Keratinocyte (primary cell): ENCODE data around the gene PTPRR. TPM values are rescaled to one million over a fixed set of nuclear protein-coding genes. Genes with fewer than 3 reads are reported as not detected.

Experiments used
- DNase-seq: peaks from one replicate; pipeline ENCODE4 v3.0.0-alpha.2; 2011; ENCODE audit warnings: low read depth, missing footprints, low spot score
- FAIRE-seq: peaks from 2 replicates; lab custom pipeline; 2011; peaks lifted over from hg19 to GRCh38; lab: Jason Lieb, UNC
- H2AFZ ChIP-seq: 2 replicates; pipeline ENCODE4 v1.6.0; 2012; ENCODE audit warnings: low read length, control low read depth, inconsistent platforms; ENCODE audit not compliant: control insufficient read depth
- H3K27ac ChIP-seq: 2 replicates; pipeline ENCODE4 v1.5.1; 2011; ENCODE audit warnings: low read length; ENCODE audit not compliant: control insufficient read depth, insufficient read depth
- H3K27me3 ChIP-seq: 3 replicates; pipeline ENCODE4 v1.6.0; 2011; ENCODE audit warnings: low read length; ENCODE audit not compliant: control insufficient read depth, insufficient read depth; ENCODE audit errors: extremely low read depth
- H3K36me3 ChIP-seq, 2 experiments: 2 replicates in 1 of 2; 3 replicates in 1 of 2; pipeline ENCODE4 v1.5.1; 2011; ENCODE audit warnings: low read length in 2 of 2, mild to moderate bottlenecking in 1 of 2; ENCODE audit not compliant: control insufficient read depth in 2 of 2, insufficient read depth in 2 of 2; ENCODE audit errors: extremely low read depth in 1 of 2
- H3K4me1 ChIP-seq: 3 replicates; pipeline ENCODE4 v1.5.1; 2011; ENCODE audit warnings: low read length; ENCODE audit not compliant: control insufficient read depth, insufficient read depth; ENCODE audit errors: extremely low read depth
- H3K4me2 ChIP-seq: 3 replicates; pipeline ENCODE4 v1.6.0; 2011; ENCODE audit warnings: low read depth, low read length; ENCODE audit not compliant: control insufficient read depth, insufficient read depth; ENCODE audit errors: extremely low read depth
- H3K4me3 ChIP-seq, 3 experiments: fragments of 200-600 bp in 1 of 3; sonication (generic) in 1 of 3; 2 replicates in 2 of 3; 3 replicates in 1 of 3; pipeline ENCODE4 v1.5.1; 2011 to 2016; ENCODE audit warnings: low read length in 3 of 3, mild to moderate bottlenecking in 3 of 3, control low read depth in 2 of 3, inconsistent platforms in 1 of 3, low read depth in 1 of 3, mixed read lengths in 1 of 3, mixed run types in 1 of 3, moderate library complexity in 1 of 3; ENCODE audit not compliant: control insufficient read depth in 2 of 3, insufficient read depth in 2 of 3; ENCODE audit errors: extremely low read depth in 1 of 3
- H3K79me2 ChIP-seq: 2 replicates; pipeline ENCODE4 v1.6.0; 2012; ENCODE audit warnings: low read length; ENCODE audit not compliant: control insufficient read depth, insufficient read depth
- H3K9ac ChIP-seq: 3 replicates; pipeline ENCODE4 v1.6.0; 2011; ENCODE audit warnings: low read length; ENCODE audit not compliant: control insufficient read depth, insufficient read depth; ENCODE audit errors: extremely low read depth
- H3K9me1 ChIP-seq: 3 replicates; pipeline ENCODE4 v1.6.0; 2011; ENCODE audit warnings: low read length; ENCODE audit not compliant: control insufficient read depth, insufficient read depth; ENCODE audit errors: extremely low read depth
- H3K9me3 ChIP-seq: 2 replicates; pipeline ENCODE4 v1.5.1; 2012; ENCODE audit warnings: low read depth, low read length; ENCODE audit not compliant: control insufficient read depth
- H4K20me1 ChIP-seq: 3 replicates; pipeline ENCODE4 v1.6.0; 2011; ENCODE audit warnings: low read length; ENCODE audit not compliant: control insufficient read depth, insufficient read depth; ENCODE audit errors: extremely low read depth
- EZH2 ChIP-seq: IDR thresholded peaks from one replicate; pipeline ENCODE4 v1.6.1; 2012; ENCODE audit warnings: inconsistent platforms, mild to moderate bottlenecking, low read length, moderate library complexity
- dilution Hi-C: fragments of 300-500 bp; cut with MboI; formaldehyde crosslinking; loops from one replicate; pipeline ENCODE4 v1.7.0; 2020; ENCODE audit warnings: low sequenced_read_pairs; ENCODE audit not compliant: extremely low pct_ligation_motif_present
- polyA plus RNA-seq, 5 experiments: library from polyadenylated mRNA; depleted of rRNA in 3 of 5; stranded (reverse) in 3 of 5; stranded (forward) in 1 of 5; unstranded in 1 of 5; fragments of >200 nt; gene quantifications; 1 replicate in 1 of 5; 2 replicates in 3 of 5; 3 replicates in 1 of 5; pipeline versions ENCODE4 v1.2.1 to v1.2.3, GENCODE V29; 2011 to 2012; ENCODE audit warnings: missing spikeins in 2 of 5, low read depth in 1 of 5, low replicate concordance in 1 of 5
- TF ChIP-seq, protein P1 (sequence below), 3 experiments: IDR thresholded peaks in 1 of 3; conservative IDR thresholded peaks in 1 of 3; optimal IDR thresholded peaks in 1 of 3; 2 replicates in 2 of 3; 3 replicates in 1 of 3; pipeline versions ENCODE3 to v1.5.1; 2011; ENCODE audit warnings: low read length in 3 of 3, mild to moderate bottlenecking in 3 of 3, moderate library complexity in 2 of 3, control low read depth in 1 of 3, inconsistent platforms in 1 of 3; ENCODE audit not compliant: insufficient read depth in 2 of 3; ENCODE audit errors: extremely low read depth in 1 of 3

PTPRR gene
- polyA plus RNA-seq, 1 donor (not counting 4 experiments of a cell fraction or from before 2014, with no cell fraction given): 3.1 TPM

- Histone ChIP-seq H3K9me1 (no peaks in the 10 kb centered on the region), H3K4me2 (no peak overlapping the region), H3K79me2 (no peaks in the 10 kb centered on the region), H2AFZ (no peak overlapping the region), H3K4me1 (no peaks in the 10 kb centered on the region), H3K9me3 (no peaks in the 10 kb centered on the region), H3K27ac (no peak overlapping the region), H3K9ac (no peak overlapping the region), H3K4me3 (no peak overlapping the region), H3K27me3 (no peaks in the 10 kb centered on the region), H3K36me3 (no peaks in the 10 kb centered on the region), H4K20me1 (no peaks in the 10 kb centered on the region)
- no peak for FAIRE-seq
- DNase-seq: no peak
- dilution Hi-C loops: no loop called here
- TF ChIP-seq, protein P1, sequence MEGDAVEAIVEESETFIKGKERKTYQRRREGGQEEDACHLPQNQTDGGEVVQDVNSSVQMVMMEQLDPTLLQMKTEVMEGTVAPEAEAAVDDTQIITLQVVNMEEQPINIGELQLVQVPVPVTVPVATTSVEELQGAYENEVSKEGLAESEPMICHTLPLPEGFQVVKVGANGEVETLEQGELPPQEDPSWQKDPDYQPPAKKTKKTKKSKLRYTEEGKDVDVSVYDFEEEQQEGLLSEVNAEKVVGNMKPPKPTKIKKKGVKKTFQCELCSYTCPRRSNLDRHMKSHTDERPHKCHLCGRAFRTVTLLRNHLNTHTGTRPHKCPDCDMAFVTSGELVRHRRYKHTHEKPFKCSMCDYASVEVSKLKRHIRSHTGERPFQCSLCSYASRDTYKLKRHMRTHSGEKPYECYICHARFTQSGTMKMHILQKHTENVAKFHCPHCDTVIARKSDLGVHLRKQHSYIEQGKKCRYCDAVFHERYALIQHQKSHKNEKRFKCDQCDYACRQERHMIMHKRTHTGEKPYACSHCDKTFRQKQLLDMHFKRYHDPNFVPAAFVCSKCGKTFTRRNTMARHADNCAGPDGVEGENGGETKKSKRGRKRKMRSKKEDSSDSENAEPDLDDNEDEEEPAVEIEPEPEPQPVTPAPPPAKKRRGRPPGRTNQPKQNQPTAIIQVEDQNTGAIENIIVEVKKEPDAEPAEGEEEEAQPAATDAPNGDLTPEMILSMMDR (optimal IDR thresholded peaks at IDR 0.05 in 1 of 3, IDR thresholded peaks at IDR 0.05 in 1 of 3, conservative IDR thresholded peaks at IDR 0.05 in 1 of 3; ENCODE audit: extremely low read depth in 1 of 3, insufficient read depth in 2 of 3, low read length in 3 of 3): no peak
- TF ChIP-seq EZH2: no peak
Measured at GRCh38 chr12:70960484-70960883, 39.9 kb upstream of the PTPRR start.

GRCh38 chr12:70955415-70955814 is 34.9 kb upstream of the PTPRR start:
- dilution Hi-C loops: no loop called here
- Histone ChIP-seq H3K79me2 (no peaks in the 10 kb centered on the region), H2AFZ (no peak overlapping the region)

More at GRCh38 chr12:70955415-70955814, 34.9 kb upstream of the PTPRR start:
- Histone ChIP-seq H3K4me1 (no peaks in the 10 kb centered on the region), H3K4me3 (no peak overlapping the region), H3K9me1 (no peaks in the 10 kb centered on the region), H3K36me3 (no peaks in the 10 kb centered on the region), H3K9me3 (no peaks in the 10 kb centered on the region), H3K27me3 (no peaks in the 10 kb centered on the region), H3K27ac (no peak overlapping the region), H3K9ac (no peak overlapping the region), H4K20me1 (no peaks in the 10 kb centered on the region), H3K4me2 (no peak overlapping the region)
- TF ChIP-seq, protein P1 (optimal IDR thresholded peaks at IDR 0.05 in 1 of 3, IDR thresholded peaks at IDR 0.05 in 1 of 3, conservative IDR thresholded peaks at IDR 0.05 in 1 of 3; ENCODE audit: extremely low read depth in 1 of 3, insufficient read depth in 2 of 3, low read length in 3 of 3): no peak
- TF ChIP-seq EZH2: no peak
- FAIRE-seq (no peak), DNase-seq (no peak)
